Renal pelvis (tissue), 4 donors: ENCODE results near the gene KMT5C. TPM values are rescaled to one million over a fixed set of nuclear protein-coding genes. Genes with fewer than 3 reads are reported as not detected.

Experiments used
- DNase-seq: peaks from one replicate; pipeline ENCODE4 v3.0.0-alpha.2; 2013
- polyA plus RNA-seq, 3 donors: library from polyadenylated mRNA; unstranded; fragments of 120-200 nt; gene quantifications; one replicate each; pipeline ENCODE4 v1.2.1, GENCODE V29; 2013; ENCODE audit not compliant: insufficient read length in 3 of 3

KMT5C gene
- polyA plus RNA-seq, 3 donors: 21.5 to 37.2 (median 33.0) TPM

GRCh38 chr19:55345818-55346724 lies 6.4 kb downstream of the KMT5C start:
- no peak for DNase-seq

GRCh38 chr19:55346725-55347441 lies 7.2 kb downstream of the KMT5C start:
- DNase-seq: no peak

GRCh38 chr19:55347442-55348009 lies 7.8 kb downstream of the KMT5C start:
- DNase-seq: no peak

GRCh38 chr19:55348317-55349034 lies 8.8 kb downstream of the KMT5C start:
- no peak for DNase-seq

GRCh38 chr19:55350620-55351315 lies 11.1 kb downstream of the KMT5C start:
- DNase-seq: no peak

GRCh38 chr19:55352040-55352439 lies 12.4 kb downstream of the KMT5C start:
- DNase-seq: no peak

GRCh38 chr19:55352549-55353145 lies 13.0 kb downstream of the KMT5C start:
- DNase-seq: no peak

- no peak for DNase-seq
Measured at GRCh38 chr19:55353356-55353802, 13.7 kb downstream of the KMT5C start.

- no peak for DNase-seq
Measured at GRCh38 chr19:55353803-55354697, 14.4 kb downstream of the KMT5C start.

GRCh38 chr19:55354698-55355212 lies 15.1 kb downstream of the KMT5C start, which contains the start of gene COX6B2:
TSS of gene COX6B2 (minus strand) at chr19:55354719. CDS start at chr19:55354521, 198 bp downstream.
- DNase-seq: no peak

GRCh38 chr19:55355213-55355821 lies 15.6 kb downstream of the KMT5C start:
- DNase-seq: no peak

GRCh38 chr19:55358493-55358892 lies 18.8 kb downstream of the KMT5C start:
- DNase-seq: no peak

GRCh38 chr19:55358943-55359908 lies 19.6 kb downstream of the KMT5C start:
- DNase-seq: no peak

- DNase-seq: no peak
Measured at GRCh38 chr19:55360902-55361301, 21.2 kb downstream of the KMT5C start.

- DNase-seq: no peak
Measured at GRCh38 chr19:55362174-55362989, 22.7 kb downstream of the KMT5C start.

GRCh38 chr19:55362990-55363716 lies 23.5 kb downstream of the KMT5C start, which contains the start of gene GARIN5B:
TSS of gene GARIN5B (minus strand) at chr19:55363260. CDS start at chr19:55363066, 194 bp downstream.
- DNase-seq: no peak
